Raji (cell line): ENCODE measurements around the gene MRPL27.

Source experiments
- POLR2A ChIP-seq: IDR thresholded peaks from 2 replicates; pipeline ENCODE4 v1.6.1; 2011; ENCODE audit warnings: low read depth, low read length, control low read depth; ENCODE audit not compliant: insufficient read depth

The MRPL27 gene

DNA sequence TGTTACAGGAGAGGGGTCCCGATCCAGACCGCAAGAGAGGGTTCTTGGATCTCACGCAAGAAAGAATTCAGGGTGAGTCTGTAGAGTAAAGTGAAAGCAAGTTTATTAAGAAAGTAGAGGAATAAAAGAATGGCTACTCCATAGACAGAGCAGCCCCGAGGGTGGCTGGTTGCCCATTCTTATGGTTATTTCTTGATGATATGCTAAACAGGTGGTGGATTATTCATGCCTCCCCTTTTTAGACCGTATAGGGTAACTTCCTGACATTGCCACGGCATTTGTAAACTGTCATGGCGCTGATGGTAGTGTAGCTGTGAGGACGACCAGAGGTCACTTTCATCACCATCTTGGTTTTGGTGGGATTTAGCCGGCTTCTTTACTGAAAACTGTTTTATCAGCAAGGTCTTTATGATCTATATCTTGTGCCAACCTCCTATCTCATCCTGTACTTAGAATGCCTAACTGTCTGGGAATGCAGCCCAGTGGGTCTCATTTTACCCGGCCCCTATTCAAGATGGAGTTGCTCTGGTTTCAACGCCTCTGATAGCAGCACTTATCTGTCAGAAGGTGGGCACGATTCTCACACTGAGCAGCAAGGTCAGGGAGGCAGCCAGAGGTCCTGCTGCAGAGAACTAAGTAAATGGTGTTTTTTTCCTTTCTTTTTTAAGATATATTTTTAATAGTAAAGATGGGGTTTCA, 53.5 kb downstream of the MRPL27 start:
- TF ChIP-seq POLR2A: no peak

DNA sequence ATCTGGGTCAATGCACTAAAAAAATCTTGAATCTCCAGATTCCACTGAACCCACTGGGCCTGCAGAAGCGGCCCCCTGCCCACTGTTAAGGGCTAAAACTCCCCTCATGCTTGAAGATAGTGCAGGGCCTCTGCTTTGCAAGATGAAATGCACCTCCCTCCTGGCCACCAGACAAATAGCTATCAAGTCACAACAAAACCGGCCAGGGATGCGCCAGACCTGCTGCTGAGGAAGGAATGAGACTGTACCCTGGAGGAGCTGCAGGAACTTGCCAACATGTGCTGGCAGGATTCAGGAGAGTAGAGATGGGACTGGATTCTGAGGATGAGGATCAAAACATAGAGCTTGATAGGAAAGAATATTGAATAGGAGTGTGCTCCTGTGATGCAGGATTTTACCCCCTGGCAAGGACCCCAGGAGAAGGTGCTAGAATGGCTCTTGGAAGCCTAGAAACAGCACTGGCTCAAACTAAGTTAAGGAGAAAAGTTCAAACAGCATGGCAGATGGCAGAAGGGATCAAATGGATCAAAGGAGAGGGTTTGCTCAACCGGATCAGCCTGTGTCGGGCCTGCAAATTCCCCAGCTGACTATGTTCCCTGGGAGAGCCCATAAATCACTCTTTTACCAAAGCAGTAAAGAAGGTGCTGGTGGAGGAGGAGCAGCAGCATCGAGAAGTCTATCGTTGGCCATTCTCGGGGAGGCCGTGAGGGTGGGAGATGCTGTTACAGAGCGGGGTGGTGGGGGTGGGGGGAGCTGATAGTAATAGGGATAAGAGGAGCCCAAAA, 54.3 kb downstream of the MRPL27 start:
- no peak for TF ChIP-seq POLR2A
